DND-41 (cell line): ENCODE results near the gene RAI14.

Experiments
- ATAC-seq: fragments of 200-7000 bp; cut with Tn5 transposase; 3 replicates; pipeline ENCODE4 v1.9.1; 2021; ENCODE audit warnings: low read depth; ENCODE audit not compliant: insufficient read depth
- DNase-seq: peaks from one replicate; pipeline ENCODE4 v3.0.0-alpha.2; 2020
- H2AFZ ChIP-seq: 2 replicates; pipeline ENCODE4 v1.6.0; 2012; ENCODE audit warnings: low read depth, low read length
- H3K27ac ChIP-seq: 2 replicates; pipeline ENCODE4 v1.5.1; 2012; ENCODE audit warnings: low read length, inconsistent platforms
- H3K27me3 ChIP-seq: fragments of 200-600 bp; sonication (generic); 2 replicates; pipeline ENCODE4 v1.6.0; 2012; ENCODE audit warnings: low read length, mild to moderate bottlenecking, inconsistent platforms; ENCODE audit not compliant: insufficient read depth, poor library complexity
- H3K36me3 ChIP-seq: 2 replicates; pipeline ENCODE4 v1.5.1; 2012; ENCODE audit warnings: low read length, inconsistent platforms; ENCODE audit not compliant: insufficient read depth
- H3K4me1 ChIP-seq: 2 replicates; pipeline ENCODE4 v1.5.1; 2012; ENCODE audit warnings: mild to moderate bottlenecking, low read length; ENCODE audit not compliant: insufficient read depth
- H3K4me2 ChIP-seq: 2 replicates; pipeline ENCODE4 v1.6.0; 2012; ENCODE audit warnings: mild to moderate bottlenecking, moderate library complexity, low read length, inconsistent platforms; ENCODE audit not compliant: insufficient read depth
- H3K4me3 ChIP-seq, 2 experiments: fragments of 200-600 bp in 1 of 2; shearing (Covaris generic) in 1 of 2; 2 replicates each; pipeline ENCODE4 v1.5.1; 2012 to 2016; ENCODE audit warnings: inconsistent platforms in 2 of 2, low read length in 2 of 2, mild to moderate bottlenecking in 2 of 2, low read depth in 1 of 2, moderate library complexity in 1 of 2
- H3K79me2 ChIP-seq: 2 replicates; pipeline ENCODE4 v1.6.0; 2012; ENCODE audit warnings: low read length, inconsistent platforms; ENCODE audit not compliant: insufficient read depth
- H3K9ac ChIP-seq: 2 replicates; pipeline ENCODE4 v1.6.0; 2012; ENCODE audit warnings: low read depth, mild to moderate bottlenecking, inconsistent platforms, low read length, moderate library complexity
- H3K9me3 ChIP-seq: 2 replicates; pipeline ENCODE4 v1.5.1; 2012; ENCODE audit warnings: low read length, moderate library complexity, mild to moderate bottlenecking, inconsistent platforms; ENCODE audit not compliant: insufficient read depth, severe bottlenecking
- H4K20me1 ChIP-seq: 2 replicates; pipeline ENCODE4 v1.6.0; 2012; ENCODE audit warnings: low read length; ENCODE audit not compliant: insufficient read depth
- CTCF ChIP-seq: IDR thresholded peaks from 2 replicates; pipeline ENCODE4 v1.5.1; 2012; ENCODE audit warnings: borderline replicate concordance, low read length, moderate library complexity, mild to moderate bottlenecking; ENCODE audit not compliant: poor library complexity, severe bottlenecking; ENCODE audit errors: extremely low read depth
- EZH2 ChIP-seq: IDR thresholded peaks from 3 replicates; pipeline ENCODE4 v1.6.1; 2012; ENCODE audit warnings: borderline replicate concordance, low read depth, mild to moderate bottlenecking, moderate library complexity, low read length, inconsistent platforms; ENCODE audit not compliant: severe bottlenecking

The RAI14 gene

GRCh38 chr5:34616651-34617050 lies 39.5 kb upstream of the RAI14 start:
- DNase-seq, result no peak
- Histone ChIP-seq H3K27me3 (no peaks in the 10 kb centered on the region), H2AFZ (no peak overlapping the region), H4K20me1 (no peaks in the 10 kb centered on the region), H3K79me2 (no peaks in the 10 kb centered on the region), H3K4me2 (no peak overlapping the region), H3K36me3 (no peaks in the 10 kb centered on the region), H3K9me3 (no peaks in the 10 kb centered on the region), H3K4me3 (no peak overlapping the region), H3K27ac (no peak overlapping the region), H3K4me1 (no peaks in the 10 kb centered on the region), H3K9ac (no peak overlapping the region)
- no peak for ATAC-seq
- TF ChIP-seq EZH2, result no peak
- no peak for TF ChIP-seq CTCF

- ATAC-seq (no peak), DNase-seq (no peak)
- no peak overlapping the region for H3K4me3 ChIP-seq
- no peak overlapping the region for H3K4me2 ChIP-seq
- no peaks in the 10 kb centered on the region for H3K36me3 ChIP-seq
- no peaks in the 10 kb centered on the region for H3K9me3 ChIP-seq
- H3K79me2 ChIP-seq, result no peaks in the 10 kb centered on the region
- no peaks in the 10 kb centered on the region for H3K4me1 ChIP-seq
- TF ChIP-seq EZH2 (no peak), CTCF (no peak)
- H3K9ac ChIP-seq, result no peak overlapping the region
- H3K27ac ChIP-seq, result no peak overlapping the region
- no peak overlapping the region for H2AFZ ChIP-seq
- H3K27me3 ChIP-seq, result no peaks in the 10 kb centered on the region
- no peaks in the 10 kb centered on the region for H4K20me1 ChIP-seq
Observed at GRCh38 chr5:34618371-34619065, 37.6 kb upstream of the RAI14 start.

GRCh38 chr5:34620185-34620584 lies 35.9 kb upstream of the RAI14 start:
- no peaks in the 10 kb centered on the region for H3K4me1 ChIP-seq

More at GRCh38 chr5:34620185-34620584, 35.9 kb upstream of the RAI14 start:
- Histone ChIP-seq H3K4me3 (no peak overlapping the region), H3K27ac (no peak overlapping the region), H4K20me1 (no peaks in the 10 kb centered on the region), H3K9me3 (no peaks in the 10 kb centered on the region), H3K27me3 (no peaks in the 10 kb centered on the region), H3K4me2 (no peak overlapping the region), H3K9ac (no peak overlapping the region), H3K36me3 (no peaks in the 10 kb centered on the region), H3K79me2 (no peaks in the 10 kb centered on the region), H2AFZ (no peak overlapping the region)
- DNase-seq (no peak), ATAC-seq (no peak)
- TF ChIP-seq EZH2 (no peak), CTCF (no peak)
